Chondrocyte (in vitro differentiated cells): Measurements from ENCODE around the gene SLC25A24. TPM values are rescaled to one million over a fixed set of nuclear protein-coding genes. Genes with fewer than 3 reads are reported as not detected.
"Not testable (repeated sequence)": the region's sequence is repeated elsewhere in the genome, so short reads cannot be mapped to it uniquely, and the experiment has no call there.

Experiments used
- DNase-seq: peaks from one replicate; pipeline ENCODE4 v3.0.0; 2021; ENCODE audit warnings: mixed read lengths, low spot score
- H3K27ac Mint-ChIP-seq: one replicate; pipeline ENCODE4 v1.8.0; 2021; ENCODE audit warnings: mild to moderate bottlenecking, moderate library complexity, mixed read lengths; ENCODE audit not compliant: unreplicated experiment
- H3K27me3 Mint-ChIP-seq: 2 replicates; pipeline ENCODE4 v1.8.0; 2021; ENCODE audit warnings: low read depth, mixed read lengths
- H3K36me3 Mint-ChIP-seq: 2 replicates; pipeline ENCODE4 v1.8.0; 2021; ENCODE audit warnings: low read depth, mixed read lengths
- H3K4me1 Mint-ChIP-seq: 2 replicates; pipeline ENCODE4 v1.8.0; 2021; ENCODE audit warnings: low read depth, mild to moderate bottlenecking, mixed read lengths
- H3K4me3 Mint-ChIP-seq: one replicate; pipeline ENCODE4 v1.8.0; 2021; ENCODE audit warnings: mild to moderate bottlenecking, moderate library complexity, mixed read lengths; ENCODE audit not compliant: unreplicated experiment
- H3K9me3 Mint-ChIP-seq: 2 replicates; pipeline ENCODE4 v1.8.0; 2021; ENCODE audit warnings: low read depth, mixed read lengths
- CTCF ChIP-seq: fragments of 200-600 bp; sonication (generic); IDR thresholded peaks from 2 replicates; pipeline ENCODE4 v1.5.0; 2021; ENCODE audit warnings: antibody characterized with exemption, mild to moderate bottlenecking, moderate library complexity
- total RNA-seq: library from RNA; stranded (reverse); gene quantifications from 3 replicates; pipeline ENCODE4 v1.2.1, GENCODE V29; 2021

The SLC25A24 gene
- total RNA-seq, 1 donor from 2014 or later = 43.4 TPM

GRCh38 chr1:108141621-108142020, 58.5 kb downstream of the SLC25A24 start:
- Mint-ChIP-seq H3K36me3 (peaks cover 43% of the 10 kb centered on the region), H3K27ac (peak overlapping the region; percentile 76), H3K4me3 (no peak overlapping the region), H3K9me3 (peaks cover 11% of the 10 kb centered on the region), H3K27me3 (no peaks in the 10 kb centered on the region), H3K4me1 (peaks cover 38% of the 10 kb centered on the region)
- no peak for DNase-seq
- TF ChIP-seq CTCF = no peak

GRCh38 chr1:108140936-108141335, 59.2 kb downstream of the SLC25A24 start:
- H3K27ac Mint-ChIP-seq = peak overlapping the region; percentile 76
- DNase-seq = no peak
- H3K4me3 Mint-ChIP-seq = no peak overlapping the region
- H3K27me3 Mint-ChIP-seq = no peaks in the 10 kb centered on the region
- no peak for TF ChIP-seq CTCF
- H3K4me1 Mint-ChIP-seq = peaks cover 38% of the 10 kb centered on the region
- peaks cover 45% of the 10 kb centered on the region for H3K36me3 Mint-ChIP-seq
- peaks cover 9% of the 10 kb centered on the region for H3K9me3 Mint-ChIP-seq

- Mint-ChIP-seq H3K27ac (no peak overlapping the region), H3K4me1 (peaks cover 38% of the 10 kb centered on the region), H3K36me3 (peaks cover 45% of the 10 kb centered on the region), H3K4me3 (no peak overlapping the region), H3K27me3 (no peaks in the 10 kb centered on the region), H3K9me3 (peaks cover 6% of the 10 kb centered on the region)
- no peak for DNase-seq
- no peak for TF ChIP-seq CTCF
Observed at GRCh38 chr1:108140177-108140576, 60.0 kb downstream of the SLC25A24 start.

GRCh38 chr1:108139555-108139954, 60.6 kb downstream of the SLC25A24 start:
- H3K36me3 Mint-ChIP-seq = peaks cover 41% of the 10 kb centered on the region

GRCh38 chr1:108133148-108133547, 67.0 kb downstream of the SLC25A24 start:
- H3K27me3 Mint-ChIP-seq, H3K4me1 Mint-ChIP-seq, H3K9me3 Mint-ChIP-seq, DNase-seq, H3K4me3 Mint-ChIP-seq, H3K27ac Mint-ChIP-seq: not testable (repeated sequence)
- peaks cover 32% of the 10 kb centered on the region for H3K36me3 Mint-ChIP-seq

More at GRCh38 chr1:108139555-108139954, 60.6 kb downstream of the SLC25A24 start:
- H3K27me3 Mint-ChIP-seq, H3K27ac Mint-ChIP-seq, DNase-seq, H3K9me3 Mint-ChIP-seq, H3K4me3 Mint-ChIP-seq: not testable (repeated sequence)
- H3K4me1 Mint-ChIP-seq = peaks cover 38% of the 10 kb centered on the region

GRCh38 chr1:108132367-108132766, 67.8 kb downstream of the SLC25A24 start:
- not testable (repeated sequence) for H3K27me3 Mint-ChIP-seq, H3K4me1 Mint-ChIP-seq, H3K27ac Mint-ChIP-seq, H3K9me3 Mint-ChIP-seq, DNase-seq, H3K4me3 Mint-ChIP-seq
- peaks cover 27% of the 10 kb centered on the region for H3K36me3 Mint-ChIP-seq

- H3K27me3 Mint-ChIP-seq, H3K27ac Mint-ChIP-seq, H3K4me3 Mint-ChIP-seq, DNase-seq, H3K4me1 Mint-ChIP-seq, H3K9me3 Mint-ChIP-seq: not testable (repeated sequence)
- H3K36me3 Mint-ChIP-seq = peaks cover 22% of the 10 kb centered on the region
Observed at GRCh38 chr1:108131281-108131680, 68.9 kb downstream of the SLC25A24 start.
